Endothelial cell of umbilical vein (primary cell): Measurements from ENCODE around the gene HCN1. TPM values are rescaled to one million over a fixed set of nuclear protein-coding genes. Genes with fewer than 3 reads are reported as not detected.
"Not testable (repeated sequence)": the region's sequence is repeated elsewhere in the genome, so short reads cannot be mapped to it uniquely, and the experiment has no call there.

Experiments
- BruUV-seq: library from RNA; stranded (reverse); fragments of 400-500 nt; replicated peaks from 2 replicates; lab custom pipeline; 2021; lab: Mats Ljungman, UMichigan
- CTCF ChIA-PET: fragments of 300-600, 350-600 bp; sonication (Branson Sonifier 250); formaldehyde crosslinking; loops from one replicate; lab custom pipeline; 2021; ENCODE audit warnings: antibody characterized with exemption, inconsistent platforms; lab: Charles Lee
- POLR2A ChIA-PET: fragments of 300-600, 350-600 bp; sonication (Branson Sonifier 250); formaldehyde crosslinking; loops from one replicate; lab custom pipeline; 2021; ENCODE audit warnings: antibody characterized with exemption, inconsistent platforms; lab: Charles Lee
- DNase-seq: peaks from one replicate; pipeline ENCODE4 v3.0.0-alpha.2; 2011; ENCODE audit warnings: low read depth, low spot score
- FAIRE-seq: peaks from 2 replicates; lab custom pipeline; 2011; peaks lifted over from hg19 to GRCh38; lab: Jason Lieb, UNC
- H2AFZ ChIP-seq: 2 replicates; pipeline ENCODE4 v1.6.0; 2012; ENCODE audit warnings: low read depth, low read length, control low read depth, inconsistent platforms
- H3K27ac ChIP-seq: 2 replicates; pipeline ENCODE4 v1.5.1; 2011; ENCODE audit warnings: low read depth, mild to moderate bottlenecking, control low read depth, low read length, moderate library complexity; ENCODE audit not compliant: insufficient read depth
- H3K27me3 ChIP-seq, 2 experiments: 2 replicates each; pipeline versions ENCODE4 v1.6.0 to v1.6.1; 2011; ENCODE audit warnings: low read length in 2 of 2, mixed read lengths in 1 of 2; ENCODE audit not compliant: control insufficient read depth in 2 of 2, insufficient read depth in 2 of 2
- H3K36me3 ChIP-seq, 2 experiments: 2 replicates in 1 of 2; 3 replicates in 1 of 2; pipeline ENCODE4 v1.5.1; 2011; ENCODE audit warnings: low read length in 2 of 2, mild to moderate bottlenecking in 1 of 2, moderate library complexity in 1 of 2; ENCODE audit not compliant: control insufficient read depth in 2 of 2, insufficient read depth in 2 of 2; ENCODE audit errors: extremely low read depth in 1 of 2
- H3K4me1 ChIP-seq: 3 replicates; pipeline ENCODE4 v1.5.1; 2011; ENCODE audit warnings: mild to moderate bottlenecking, low read length; ENCODE audit not compliant: control insufficient read depth, insufficient read depth; ENCODE audit errors: extremely low read depth
- H3K4me2 ChIP-seq: 2 replicates; pipeline ENCODE4 v1.6.1; 2011; ENCODE audit warnings: low read length, control low read depth, mixed read lengths; ENCODE audit not compliant: insufficient read depth
- H3K4me3 ChIP-seq, 3 experiments: fragments of 200-600 bp in 1 of 3; sonication (generic), shearing (Covaris generic) in 1 of 3; replicated peaks in 1 of 3; 2 replicates each; pipeline ENCODE4 v1.5.1; 2011 to 2016; ENCODE audit warnings: control low read depth in 3 of 3, low read length in 3 of 3, mild to moderate bottlenecking in 2 of 3, inconsistent platforms in 1 of 3, low read depth in 1 of 3, moderate library complexity in 1 of 3; ENCODE audit not compliant: insufficient read depth in 1 of 3
- H3K79me2 ChIP-seq: 2 replicates; pipeline ENCODE4 v1.6.0; 2012; ENCODE audit warnings: low read length, inconsistent platforms; ENCODE audit not compliant: control insufficient read depth, insufficient read depth
- H3K9ac ChIP-seq: replicated peaks from 2 replicates; pipeline ENCODE3; 2011; ENCODE audit warnings: low read length, control low read depth; ENCODE audit not compliant: insufficient read depth; ENCODE audit errors: extremely low read depth
- H3K9me1 ChIP-seq: replicated peaks from 3 replicates; pipeline ENCODE4 v1.6.0; 2011; ENCODE audit warnings: mild to moderate bottlenecking, low read length; ENCODE audit not compliant: control insufficient read depth, insufficient read depth; ENCODE audit errors: extremely low read depth
- H3K9me3 ChIP-seq: replicated peaks from 2 replicates; pipeline ENCODE4 v1.5.1; 2012; ENCODE audit warnings: low read length, inconsistent platforms; ENCODE audit not compliant: control insufficient read depth, insufficient read depth
- H4K20me1 ChIP-seq: replicated peaks from 2 replicates; pipeline ENCODE3; 2011; ENCODE audit warnings: mild to moderate bottlenecking, low read length; ENCODE audit not compliant: control insufficient read depth, insufficient read depth; ENCODE audit errors: extremely low read depth
- FOS ChIP-seq: IDR thresholded peaks from 2 replicates; pipeline ENCODE4 v1.6.1; 2011; ENCODE audit warnings: mild to moderate bottlenecking, low read length, moderate library complexity, borderline replicate concordance; ENCODE audit not compliant: insufficient read depth
- dilution Hi-C: fragments of 300-500 bp; cut with MboI; formaldehyde crosslinking; loops from one replicate; pipeline ENCODE4 v1.15.0; 2019; ENCODE audit warnings: low sequenced_read_pairs; ENCODE audit not compliant: extremely low pct_ligation_motif_present
- intact Hi-C: fragments of 100-400 bp; cut with micrococcal nuclease; formaldehyde crosslinking; loops from one replicate; pipeline ENCODE4 v1.10.0; 2022
- polyA plus RNA-seq, 4 experiments: library from polyadenylated mRNA; depleted of rRNA in 3 of 4; stranded (reverse) in 3 of 4; unstranded in 1 of 4; fragments of >200 nt; gene quantifications; 2 replicates each; pipeline versions ENCODE4 v1.2.1 to v1.2.3, GENCODE V29; 2011 to 2012; ENCODE audit warnings: missing spikeins in 1 of 4
- total RNA-seq: library from RNA; stranded (reverse); gene quantifications from 2 replicates; pipeline ENCODE4 v1.2.3, GENCODE V29; 2021

HCN1 gene
- total and polyA plus RNA-seq, 2 donors (not counting 3 experiments of a cell fraction or from before 2014, with no cell fraction given), result not detected

- Histone ChIP-seq H3K27ac (no peak overlapping the region), H3K9me3 (no peaks in the 10 kb centered on the region), H3K36me3 (no peaks in the 10 kb centered on the region), H2AFZ (no peak overlapping the region), H3K9me1 (no peaks in the 10 kb centered on the region), H3K79me2 (no peaks in the 10 kb centered on the region), H3K9ac (no peak overlapping the region), H3K4me2 (no peak overlapping the region), H3K4me1 (peaks cover 8% of the 10 kb centered on the region), H4K20me1 (no peaks in the 10 kb centered on the region), H3K27me3 (no peaks in the 10 kb centered on the region), H3K4me3 (no peak overlapping the region)
- CTCF ChIA-PET, result no interaction called here
- dilution Hi-C loops, result no loop called here
- no TSS peak for BruUV-seq
- POLR2A ChIA-PET, result no interaction called here
- intact Hi-C loops, result loop anchor here (10.0 kb wide), 1 partner anchor 1858 kb away; the partner anchor contains the start of gene C5orf34
- FAIRE-seq (no peak), DNase-seq (no peak)
- no peak for TF ChIP-seq FOS
Observed at GRCh38 chr5:45372629-45373028, 323.6 kb downstream of the HCN1 start.

DNA sequence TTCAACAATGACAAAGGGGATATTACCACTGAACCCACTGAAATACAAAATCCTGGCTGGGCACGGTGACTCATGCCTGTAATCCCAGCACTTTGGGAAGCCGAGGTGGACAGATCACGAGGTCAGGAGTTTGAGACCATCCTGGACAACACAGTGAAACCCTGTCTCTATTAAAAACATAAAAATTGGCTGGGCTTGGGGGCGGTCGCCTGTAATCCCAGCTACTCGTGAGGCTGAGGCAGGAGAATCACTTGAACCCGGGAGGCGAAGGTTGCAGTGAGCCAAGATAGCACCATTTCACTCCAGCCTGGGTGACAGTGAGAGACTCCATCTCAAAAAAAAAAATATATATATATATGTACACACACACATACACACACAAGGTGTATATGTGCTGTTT is 324.8 kb downstream of the HCN1 start:
- intact Hi-C loops, result loop anchor here (10.0 kb wide), 1 partner anchor 1857 kb away; the partner anchor contains the start of gene C5orf34
- H3K9me3 ChIP-seq, POLR2A ChIA-PET, H3K4me1 ChIP-seq, FAIRE-seq, H3K9ac ChIP-seq, H3K4me3 ChIP-seq, BruUV-seq, H3K27ac ChIP-seq, H3K79me2 ChIP-seq, H4K20me1 ChIP-seq, H2AFZ ChIP-seq, DNase-seq, H3K27me3 ChIP-seq, H3K9me1 ChIP-seq, H3K4me2 ChIP-seq, H3K36me3 ChIP-seq, dilution Hi-C loops: not testable (repeated sequence)
- CTCF ChIA-PET, result interaction anchor here (0.8 to 1.2 kb wide), 3 partner anchors 9 to 52 kb away, joined by 4 read pairs; no protein-coding TSS in a partner anchor
